ENCODE data around the gene MMEL1.
"Not testable (repeated sequence)": the region's sequence is repeated elsewhere in the genome, so short reads cannot be mapped to it uniquely, and the experiment has no call there.

MMEL1 gene

DNA sequence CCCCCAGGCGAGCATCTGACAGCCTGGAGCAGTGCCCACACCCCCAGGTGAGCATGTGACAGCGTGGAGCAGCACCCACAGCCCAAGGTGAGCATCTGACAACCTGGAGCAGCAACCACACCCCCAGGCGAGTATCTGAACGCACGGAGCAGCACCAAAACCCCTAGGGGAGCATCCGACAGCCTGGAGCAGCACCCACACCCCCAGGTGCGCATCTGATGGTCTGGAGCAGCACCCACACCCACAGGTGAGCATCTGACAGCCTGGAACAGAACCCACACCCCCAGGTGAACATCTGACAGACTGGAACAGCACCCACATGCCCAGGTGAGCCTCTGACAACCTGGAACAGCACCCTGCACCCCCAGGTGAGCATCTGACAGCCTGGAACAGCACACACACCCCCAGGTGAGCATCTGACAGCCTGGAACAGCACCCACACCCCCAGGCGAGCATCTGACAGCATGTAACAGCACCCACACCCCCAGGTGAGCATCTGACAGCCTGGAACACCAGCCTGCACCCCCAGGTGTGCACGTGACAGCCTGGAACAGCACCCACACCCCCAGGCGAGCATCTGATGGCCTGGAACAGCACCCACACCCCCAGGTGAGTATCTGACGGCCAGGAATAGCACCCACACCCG lies 20.2 kb upstream of the MMEL1 start:
- WGBS, 2 experiments (ENCODE audit: insufficient coverage in 2 of 2), result 29 to 32% methylated on average over 12 of the region's 12 CpGs
- H3K27ac ChIP-seq (ENCODE audit: low read depth, low read length, severe bottlenecking); H3K4me1 ChIP-seq (ENCODE audit: control insufficient read depth, insufficient read depth, low read length, poor library complexity, severe bottlenecking); H3K4me3 ChIP-seq (ENCODE audit: extremely low read depth, insufficient read depth, low read length, poor library complexity, severe bottlenecking); H3K36me3 ChIP-seq (ENCODE audit: control insufficient read depth, insufficient read depth, low read length): not testable (repeated sequence)
- peaks cover 51% of the 10 kb centered on the region for H3K9me3 ChIP-seq (ENCODE audit: control insufficient read depth, low read length)

- WGBS, 2 experiments (ENCODE audit: insufficient coverage in 2 of 2), result 36 to 39% methylated on average over 16 of the region's 16 CpGs
- not testable (repeated sequence) for H3K27ac ChIP-seq (ENCODE audit: low read depth, low read length, severe bottlenecking); H3K4me1 ChIP-seq (ENCODE audit: control insufficient read depth, insufficient read depth, low read length, poor library complexity, severe bottlenecking); H3K4me3 ChIP-seq (ENCODE audit: extremely low read depth, insufficient read depth, low read length, poor library complexity, severe bottlenecking); H3K36me3 ChIP-seq (ENCODE audit: control insufficient read depth, insufficient read depth, low read length)
- H3K9me3 ChIP-seq (ENCODE audit: control insufficient read depth, low read length), result peaks cover 51% of the 10 kb centered on the region
These were observed 19.5 kb upstream of the MMEL1 start for GRCh38 chr1:2652152-2652925.

DNA sequence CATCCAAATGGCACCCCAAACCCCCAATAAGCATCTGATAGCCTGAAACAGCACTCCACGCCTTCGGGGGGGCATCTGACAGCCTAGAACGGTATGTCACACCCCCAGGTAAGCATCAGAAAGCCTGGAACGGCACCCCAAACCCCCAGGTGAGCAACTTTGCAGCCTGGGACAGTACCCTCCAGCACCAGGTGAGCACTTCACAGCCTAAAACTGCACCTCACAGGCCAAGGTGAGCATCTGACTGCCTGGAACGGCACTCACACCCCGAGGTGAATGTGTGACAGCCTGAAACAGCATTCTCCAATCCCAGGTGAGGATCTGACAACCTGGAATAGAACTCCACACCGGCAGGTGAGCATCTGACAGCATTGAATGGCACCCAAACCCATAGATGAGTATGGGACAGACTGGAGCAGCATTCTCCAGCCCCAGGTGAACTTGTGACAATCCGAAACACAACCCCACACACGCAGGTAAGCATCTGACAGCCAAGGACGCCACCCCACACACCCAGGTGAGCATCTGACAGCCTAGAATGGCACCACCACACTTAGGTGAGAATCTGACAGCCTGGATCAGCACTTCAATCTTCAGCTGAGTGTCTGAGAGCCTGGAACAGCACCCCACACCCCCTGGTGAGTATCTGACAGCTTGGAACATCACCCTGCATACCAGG lies 18.3 kb upstream of the MMEL1 start:
- WGBS, 2 experiments (ENCODE audit: insufficient coverage in 2 of 2), result 38 to 49% methylated on average over 7 to 8 of the region's 10 CpGs

GRCh38 chr1:2646837-2647236 lies 14.0 kb upstream of the MMEL1 start:
- H3K4me3 ChIP-seq (ENCODE audit: extremely low read depth, insufficient read depth, low read length, poor library complexity, severe bottlenecking), result no peak overlapping the region
- 35 to 80% methylated on average over 1 to 2 of the region's 5 CpGs for WGBS, 2 experiments (ENCODE audit: insufficient coverage in 2 of 2)
- H3K36me3 ChIP-seq (ENCODE audit: control insufficient read depth, insufficient read depth, low read length), result no peaks in the 10 kb centered on the region
- H3K9me3 ChIP-seq (ENCODE audit: control insufficient read depth, low read length), result peaks cover 23% of the 10 kb centered on the region
- H3K4me1 ChIP-seq (ENCODE audit: control insufficient read depth, insufficient read depth, low read length, poor library complexity, severe bottlenecking), result no peaks in the 10 kb centered on the region
- no peak overlapping the region for H3K27ac ChIP-seq (ENCODE audit: low read depth, low read length, severe bottlenecking)

More for the DNA sequence above, 18.3 kb upstream of the MMEL1 start:
- H3K4me1 ChIP-seq (ENCODE audit: control insufficient read depth, insufficient read depth, low read length, poor library complexity, severe bottlenecking), result no peaks in the 10 kb centered on the region
- H3K9me3 ChIP-seq (ENCODE audit: control insufficient read depth, low read length), result peaks cover 60% of the 10 kb centered on the region
- no peak overlapping the region for H3K4me3 ChIP-seq (ENCODE audit: extremely low read depth, insufficient read depth, low read length, poor library complexity, severe bottlenecking)
- H3K36me3 ChIP-seq (ENCODE audit: control insufficient read depth, insufficient read depth, low read length), result no peaks in the 10 kb centered on the region
- H3K27ac ChIP-seq (ENCODE audit: low read depth, low read length, severe bottlenecking), result no peak overlapping the region

DNA sequence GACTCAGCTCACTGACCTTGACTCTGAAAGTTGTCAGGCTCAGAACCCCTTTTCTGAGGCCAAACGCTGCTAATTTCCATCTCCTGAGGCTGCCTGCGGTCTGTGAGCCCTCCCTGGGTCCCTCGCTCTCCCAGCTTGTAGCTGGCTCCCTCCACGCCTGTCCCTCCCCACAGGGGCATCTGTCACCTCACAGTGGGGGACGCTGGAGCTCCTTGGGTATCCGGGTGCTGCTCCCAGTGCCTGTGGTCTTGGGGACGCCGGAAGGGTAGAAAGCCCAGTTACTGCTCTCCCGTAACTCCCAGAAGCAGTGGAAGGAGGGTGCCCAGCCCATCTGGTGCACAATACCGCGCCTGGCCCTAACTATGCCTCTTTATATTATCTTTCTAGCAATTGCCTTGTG lies 13.0 kb upstream of the MMEL1 start:
- 64% methylated on average over 9 to 11 of the region's 11 CpGs for WGBS, 2 experiments (ENCODE audit: insufficient coverage in 2 of 2)
- Histone ChIP-seq H3K4me1 (ENCODE audit: control insufficient read depth, insufficient read depth, low read length, poor library complexity, severe bottlenecking) (no peaks in the 10 kb centered on the region), H3K4me3 (ENCODE audit: extremely low read depth, insufficient read depth, low read length, poor library complexity, severe bottlenecking) (no peak overlapping the region), H3K27ac (ENCODE audit: low read depth, low read length, severe bottlenecking) (no peak overlapping the region), H3K36me3 (ENCODE audit: control insufficient read depth, insufficient read depth, low read length) (no peaks in the 10 kb centered on the region), H3K9me3 (ENCODE audit: control insufficient read depth, low read length) (peaks cover 23% of the 10 kb centered on the region)

DNA sequence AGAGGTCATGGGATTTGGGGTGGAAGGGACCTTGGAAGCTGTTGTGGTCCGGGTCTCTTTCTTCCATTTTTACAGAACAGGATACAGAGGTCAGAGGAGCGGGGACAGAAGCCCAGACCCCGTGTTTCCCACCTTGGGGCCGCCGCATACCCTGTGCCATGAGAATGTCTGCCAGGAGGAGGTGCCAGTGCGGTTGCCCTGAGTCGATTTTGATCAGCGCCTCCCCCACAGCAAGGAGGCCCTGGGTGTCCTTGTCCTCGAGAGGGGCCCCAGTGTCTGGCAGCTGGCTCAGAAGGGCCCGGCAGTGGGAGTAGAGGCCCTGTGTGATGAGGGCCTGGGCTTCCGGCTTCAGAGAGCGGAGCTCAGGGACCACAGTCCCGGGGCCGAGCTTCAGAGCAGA lies 12.3 kb upstream of the MMEL1 start:
- no peak overlapping the region for H3K4me3 ChIP-seq (ENCODE audit: extremely low read depth, insufficient read depth, low read length, poor library complexity, severe bottlenecking)
- H3K9me3 ChIP-seq (ENCODE audit: control insufficient read depth, low read length), result peaks cover 18% of the 10 kb centered on the region
- 69 to 86% methylated on average over 10 to 14 of the region's 14 CpGs for WGBS, 2 experiments (ENCODE audit: insufficient coverage in 2 of 2)
- no peaks in the 10 kb centered on the region for H3K36me3 ChIP-seq (ENCODE audit: control insufficient read depth, insufficient read depth, low read length)
- H3K4me1 ChIP-seq (ENCODE audit: control insufficient read depth, insufficient read depth, low read length, poor library complexity, severe bottlenecking), result no peaks in the 10 kb centered on the region
- no peak overlapping the region for H3K27ac ChIP-seq (ENCODE audit: low read depth, low read length, severe bottlenecking)

- Histone ChIP-seq H3K4me1 (ENCODE audit: control insufficient read depth, insufficient read depth, low read length, poor library complexity, severe bottlenecking) (no peaks in the 10 kb centered on the region), H3K9me3 (ENCODE audit: control insufficient read depth, low read length) (peaks cover 14% of the 10 kb centered on the region), H3K4me3 (ENCODE audit: extremely low read depth, insufficient read depth, low read length, poor library complexity, severe bottlenecking) (no peak overlapping the region), H3K27ac (ENCODE audit: low read depth, low read length, severe bottlenecking) (no peak overlapping the region), H3K36me3 (ENCODE audit: control insufficient read depth, insufficient read depth, low read length) (no peaks in the 10 kb centered on the region)
- WGBS, 2 experiments (ENCODE audit: insufficient coverage in 2 of 2), result 76 to 80% methylated on average over 8 to 11 of the region's 12 CpGs
These were observed 11.8 kb upstream of the MMEL1 start for GRCh38 chr1:2644591-2645101.

GRCh38 chr1:2644171-2644570 lies 11.4 kb upstream of the MMEL1 start:
- H3K27ac ChIP-seq (ENCODE audit: low read depth, low read length, severe bottlenecking), result no peak overlapping the region
- H3K36me3 ChIP-seq (ENCODE audit: control insufficient read depth, insufficient read depth, low read length), result no peaks in the 10 kb centered on the region
- peaks cover 14% of the 10 kb centered on the region for H3K9me3 ChIP-seq (ENCODE audit: control insufficient read depth, low read length)
- 86 to 88% methylated on average over 9 to 12 of the region's 14 CpGs for WGBS, 2 experiments (ENCODE audit: insufficient coverage in 2 of 2)
- no peaks in the 10 kb centered on the region for H3K4me1 ChIP-seq (ENCODE audit: control insufficient read depth, insufficient read depth, low read length, poor library complexity, severe bottlenecking)
- no peak overlapping the region for H3K4me3 ChIP-seq (ENCODE audit: extremely low read depth, insufficient read depth, low read length, poor library complexity, severe bottlenecking)

GRCh38 chr1:2643414-2644077 lies 10.7 kb upstream of the MMEL1 start:
- H3K4me3 ChIP-seq (ENCODE audit: extremely low read depth, insufficient read depth, low read length, poor library complexity, severe bottlenecking), result peak overlapping the region; percentile 69
- H3K36me3 ChIP-seq (ENCODE audit: control insufficient read depth, insufficient read depth, low read length), result no peaks in the 10 kb centered on the region
- peaks cover 14% of the 10 kb centered on the region for H3K9me3 ChIP-seq (ENCODE audit: control insufficient read depth, low read length)
- H3K27ac ChIP-seq (ENCODE audit: low read depth, low read length, severe bottlenecking), result no peak overlapping the region
- 32 to 35% methylated on average over 10 to 23 of the region's 24 CpGs for WGBS, 2 experiments (ENCODE audit: insufficient coverage in 2 of 2)
- no peaks in the 10 kb centered on the region for H3K4me1 ChIP-seq (ENCODE audit: control insufficient read depth, insufficient read depth, low read length, poor library complexity, severe bottlenecking)

GRCh38 chr1:2642560-2643413 lies 10.0 kb upstream of the MMEL1 start:
- Histone ChIP-seq H3K27ac (ENCODE audit: low read depth, low read length, severe bottlenecking) (peak overlapping the region; percentile 10), H3K4me3 (ENCODE audit: extremely low read depth, insufficient read depth, low read length, poor library complexity, severe bottlenecking) (peak overlapping the region; percentile 69), H3K4me1 (ENCODE audit: control insufficient read depth, insufficient read depth, low read length, poor library complexity, severe bottlenecking) (no peaks in the 10 kb centered on the region), H3K36me3 (ENCODE audit: control insufficient read depth, insufficient read depth, low read length) (no peaks in the 10 kb centered on the region), H3K9me3 (ENCODE audit: control insufficient read depth, low read length) (peaks cover 14% of the 10 kb centered on the region)
- WGBS, 2 experiments (ENCODE audit: insufficient coverage in 2 of 2), result 14 to 15% methylated on average over 79 to 80 of the region's 84 CpGs
